NT2/D1 (cell line): ENCODE measurements around the gene PPP1R3E.
A peak's percentile ranks its signal among the peaks of the same experiment; 100 is the strongest.

Source experiments
- DNase-seq: peaks from one replicate; pipeline ENCODE4 v3.0.0-alpha.2; 2011; ENCODE audit warnings: low read depth, low spot score
- H3K27me3 ChIP-seq: 2 replicates; pipeline ENCODE4 v1.6.0; 2011; ENCODE audit warnings: mild to moderate bottlenecking; ENCODE audit not compliant: insufficient read length, insufficient read depth
- H3K36me3 ChIP-seq: 2 replicates; pipeline ENCODE4 v1.6.1; 2011; ENCODE audit warnings: mild to moderate bottlenecking, low read length, mixed read lengths; ENCODE audit not compliant: insufficient read depth, insufficient read length
- H3K4me1 ChIP-seq: 2 replicates; pipeline ENCODE4 v1.5.1; 2011; ENCODE audit not compliant: insufficient read depth, insufficient read length
- H3K4me3 ChIP-seq: 2 replicates; pipeline ENCODE4 v1.5.1; 2011; ENCODE audit warnings: low read depth; ENCODE audit not compliant: insufficient read length
- H3K9ac ChIP-seq: 2 replicates; pipeline ENCODE4 v1.6.0; 2011; ENCODE audit warnings: low read depth; ENCODE audit not compliant: insufficient read length
- H3K9me3 ChIP-seq: 2 replicates; pipeline ENCODE4 v1.5.1; 2011; ENCODE audit warnings: mild to moderate bottlenecking, low read length; ENCODE audit not compliant: insufficient read depth
- SUZ12 ChIP-seq: IDR thresholded peaks from 2 replicates; pipeline ENCODE4 v1.6.1; 2011; ENCODE audit not compliant: insufficient read length, insufficient read depth; ENCODE audit errors: extremely low read depth
- YY1 ChIP-seq: IDR thresholded peaks from 2 replicates; pipeline ENCODE4 v1.6.1; 2011; ENCODE audit not compliant: insufficient read length, insufficient read depth
- ZNF274 ChIP-seq: IDR thresholded peaks from 2 replicates; pipeline ENCODE4 v1.6.1; 2011; ENCODE audit warnings: mild to moderate bottlenecking, low read depth, low read length

Gene PPP1R3E

DNA sequence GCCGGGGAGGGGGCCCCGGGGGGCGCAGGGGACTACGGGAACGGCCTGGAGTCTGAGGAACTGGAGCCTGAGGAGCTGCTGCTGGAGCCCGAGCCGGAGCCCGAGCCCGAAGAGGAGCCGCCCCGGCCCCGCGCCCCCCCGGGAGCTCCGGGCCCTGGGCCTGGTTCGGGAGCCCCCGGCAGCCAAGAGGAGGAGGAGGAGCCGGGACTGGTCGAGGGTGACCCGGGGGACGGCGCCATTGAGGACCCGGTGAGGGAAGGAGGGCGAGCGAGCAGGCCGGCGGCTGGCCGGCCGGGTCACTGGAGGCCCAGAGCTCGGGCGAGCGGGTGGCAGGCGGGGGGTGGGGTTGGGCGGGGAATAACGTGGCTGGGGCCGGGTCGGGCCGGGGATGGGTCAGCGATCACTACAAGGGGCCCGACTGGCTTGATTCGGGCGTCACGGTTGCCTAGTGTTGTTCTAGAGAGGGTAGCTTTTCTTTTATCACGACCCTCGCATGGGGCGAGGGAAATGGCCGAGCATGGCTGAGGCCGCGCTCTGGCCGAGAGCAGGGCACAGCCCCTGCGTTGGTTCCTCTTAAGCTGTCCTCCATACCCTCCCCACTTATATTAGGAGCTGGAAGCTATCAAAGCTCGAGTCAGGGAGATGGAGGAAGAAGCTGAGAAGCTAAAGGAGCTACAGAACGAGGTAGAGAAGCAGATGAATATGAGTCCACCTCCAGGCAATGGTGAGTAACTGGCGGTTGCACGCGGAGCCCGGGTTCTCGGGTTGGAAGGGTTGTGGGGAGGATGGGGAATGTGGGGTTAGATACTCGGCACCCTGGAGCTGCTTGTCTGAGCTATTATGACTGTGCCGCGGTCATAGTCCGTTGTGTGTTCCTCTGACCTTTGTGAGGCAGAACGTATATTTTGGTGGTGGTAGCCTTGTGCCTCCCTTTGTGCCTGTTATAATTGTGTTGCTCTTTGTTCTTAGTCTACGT, 19.2 kb upstream of the PPP1R3E start:
- Histone ChIP-seq H3K9me3 (no peaks in the 10 kb centered on the region), H3K4me1 (no peaks in the 10 kb centered on the region), H3K9ac (peak overlapping the region; percentile 92), H3K36me3 (peaks cover 46% of the 10 kb centered on the region), H3K4me3 (peak overlapping the region; percentile 83), H3K27me3 (no peaks in the 10 kb centered on the region)
- no peak for DNase-seq
- TF ChIP-seq ZNF274 (no peak), SUZ12 (no peak), YY1 (no peak)

DNA sequence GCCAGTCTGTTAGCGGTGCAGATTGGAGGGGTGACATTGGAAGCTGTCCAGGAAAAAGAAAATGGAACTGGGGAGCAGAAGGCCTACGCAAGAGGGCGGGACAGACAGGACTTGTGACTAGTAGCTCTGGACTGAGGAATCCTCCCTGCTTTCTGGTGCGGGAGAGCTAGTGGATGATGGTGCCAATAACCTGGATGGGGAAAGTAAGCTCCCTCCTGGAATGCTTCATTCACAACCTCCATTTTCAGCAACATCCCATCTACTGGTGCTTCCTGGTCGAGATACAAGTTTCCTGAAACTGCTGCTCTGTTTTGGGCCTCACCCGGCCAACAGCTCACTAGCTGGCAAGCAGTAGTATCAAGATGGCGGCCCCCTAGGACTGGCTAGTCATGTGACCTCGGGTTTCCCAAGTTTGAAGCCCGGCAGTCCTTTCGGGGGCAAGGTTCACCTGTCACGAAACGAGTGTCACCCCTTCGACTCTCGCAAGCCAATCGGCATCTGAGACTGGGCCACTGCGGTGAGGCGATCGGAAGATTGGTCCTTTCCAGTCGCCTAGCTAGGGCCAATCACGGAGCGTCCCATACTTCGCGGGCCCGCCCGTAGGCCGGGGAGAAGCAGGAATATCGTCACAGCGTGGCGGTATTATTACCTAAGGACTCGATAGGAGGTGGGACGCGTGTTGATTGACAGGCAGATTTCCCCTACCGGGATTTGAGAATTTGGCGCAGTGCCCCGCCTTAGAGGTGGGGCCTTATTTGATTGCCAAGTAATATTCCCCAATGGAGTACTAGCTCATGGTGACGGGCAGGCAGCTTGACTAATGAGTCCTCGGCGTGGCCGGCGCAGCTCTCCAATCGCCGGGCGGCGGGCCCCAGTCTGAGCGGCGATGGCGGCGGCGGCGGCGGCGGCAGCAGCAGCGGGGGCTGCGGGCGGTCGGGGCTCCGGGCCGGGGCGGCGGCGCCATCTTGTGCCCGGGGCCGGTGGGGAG, 18.2 kb upstream of the PPP1R3E start, which contains the start of gene PABPN1:
TSS of gene PABPN1 (plus strand) at position 874 of the 988 bp plus-strand sequence. CDS start at position 887, 13 bp downstream.
- no peaks in the 10 kb centered on the region for H3K9me3 ChIP-seq
- no peaks in the 10 kb centered on the region for H3K4me1 ChIP-seq
- H3K36me3 ChIP-seq = peaks cover 47% of the 10 kb centered on the region
- peak within 1 kb of the TSS; percentile 83 for H3K4me3 ChIP-seq
- peak; percentile 99 for DNase-seq
- H3K9ac ChIP-seq = peak within 1 kb of the TSS; percentile 92
- H3K27me3 ChIP-seq = no peaks in the 10 kb centered on the region
- TF ChIP-seq YY1 (peak; percentile 93), SUZ12 (no peak)

GRCh38 chr14:23319746-23320583, 17.3 kb upstream of the PPP1R3E start:
- H3K9me3 ChIP-seq = no peaks in the 10 kb centered on the region
- TF ChIP-seq ZNF274 = no peak
- no peak for TF ChIP-seq SUZ12
- TF ChIP-seq YY1 = no peak
- H3K36me3 ChIP-seq = peaks cover 41% of the 10 kb centered on the region
- no peaks in the 10 kb centered on the region for H3K4me1 ChIP-seq
- DNase-seq = no peak
- peak overlapping the region; percentile 68 for H3K4me3 ChIP-seq
- no peaks in the 10 kb centered on the region for H3K27me3 ChIP-seq
- H3K9ac ChIP-seq = peak overlapping the region; percentile 79

GRCh38 chr14:23316300-23316699, 13.6 kb upstream of the PPP1R3E start:
- H3K9ac ChIP-seq = no peak overlapping the region
- no peaks in the 10 kb centered on the region for H3K4me1 ChIP-seq
- no peaks in the 10 kb centered on the region for H3K9me3 ChIP-seq
- no peaks in the 10 kb centered on the region for H3K27me3 ChIP-seq
- peaks cover 26% of the 10 kb centered on the region for H3K36me3 ChIP-seq
- no peak for DNase-seq
- H3K4me3 ChIP-seq = no peak overlapping the region
- TF ChIP-seq ZNF274 (no peak), SUZ12 (no peak), YY1 (no peak)

GRCh38 chr14:23310546-23310945, 7.9 kb upstream of the PPP1R3E start:
- no peak for TF ChIP-seq YY1
- TF ChIP-seq SUZ12 = no peak
- no peak for TF ChIP-seq ZNF274
- Histone ChIP-seq H3K4me3 (no peak overlapping the region), H3K9ac (no peak overlapping the region), H3K27me3 (no peaks in the 10 kb centered on the region), H3K9me3 (no peaks in the 10 kb centered on the region), H3K36me3 (peaks cover 53% of the 10 kb centered on the region), H3K4me1 (peaks cover 4% of the 10 kb centered on the region)
- no peak for DNase-seq

DNA sequence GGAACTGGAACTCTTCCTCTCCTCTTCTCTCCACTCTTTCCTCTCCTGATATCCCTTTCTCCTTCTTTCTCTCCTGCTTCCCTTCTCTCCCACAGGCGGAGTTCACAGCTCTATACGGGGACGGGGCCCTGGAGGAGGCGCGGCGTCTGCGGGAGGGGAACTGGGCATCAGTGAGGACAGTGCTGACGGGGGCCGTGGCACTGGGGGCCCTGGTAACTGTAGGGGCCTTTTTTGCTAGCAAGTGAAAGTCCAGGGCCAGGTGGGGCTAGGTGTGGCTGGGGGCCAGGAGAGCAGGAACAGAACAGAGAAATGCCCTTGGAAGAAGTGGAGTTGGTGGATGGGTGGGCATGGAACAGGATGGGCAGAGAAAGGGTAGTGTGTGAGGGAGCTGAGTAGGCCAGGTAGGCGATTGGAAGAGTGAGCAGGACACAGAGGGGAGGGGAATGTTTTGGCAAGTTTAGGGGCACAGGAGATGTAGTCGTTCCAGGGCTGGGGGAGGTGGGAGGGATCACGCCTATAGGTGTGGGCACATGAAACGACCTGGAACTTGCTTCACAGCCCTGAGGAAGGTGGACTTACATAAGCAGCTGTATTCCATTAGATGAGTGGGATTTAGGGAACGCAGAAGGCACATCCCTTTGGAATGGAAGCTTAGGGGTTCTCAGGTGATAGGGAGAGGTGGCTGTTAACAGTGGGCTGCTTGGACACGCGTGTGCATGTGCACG, 6.2 kb upstream of the PPP1R3E start:
- Histone ChIP-seq H3K4me3 (no peak overlapping the region), H3K9me3 (no peaks in the 10 kb centered on the region), H3K9ac (no peak overlapping the region), H3K4me1 (peaks cover 4% of the 10 kb centered on the region), H3K36me3 (peaks cover 53% of the 10 kb centered on the region), H3K27me3 (peaks cover 13% of the 10 kb centered on the region)
- TF ChIP-seq YY1 = no peak
- no peak for TF ChIP-seq SUZ12
- TF ChIP-seq ZNF274 = no peak
- DNase-seq = no peak
